HepG2 (cell line): ENCODE results near the gene ADARB2.

Experiments used
- ARNT2 ChIP-seq: sonication (generic); formaldehyde crosslinking; IDR thresholded peaks from 2 replicates; pipeline ENCODE4 v1.8.0; 2022; ENCODE audit warnings: mild to moderate bottlenecking, low read depth, missing genetic modification reagents, moderate library complexity
- KDM3A ChIP-seq: IDR thresholded peaks from 2 replicates; pipeline ENCODE4 v1.6.1; 2018; ENCODE audit warnings: low read depth, missing compliant biosample characterization
- POLR2A ChIP-seq, 2 experiments: IDR thresholded peaks; 2 replicates each; pipeline ENCODE4 v1.6.1; 2011; ENCODE audit warnings: low read depth in 2 of 2, low read length in 2 of 2, mild to moderate bottlenecking in 1 of 2, moderate library complexity in 1 of 2; ENCODE audit not compliant: insufficient read depth in 1 of 2
- SMC3 ChIP-seq: IDR thresholded peaks from 2 replicates; pipeline ENCODE4 v1.6.1; 2011; ENCODE audit warnings: low read length, improper control_type of control experiment
- SRF ChIP-seq: IDR thresholded peaks from 2 replicates; pipeline ENCODE4 v1.6.1; 2011; ENCODE audit warnings: mild to moderate bottlenecking, low read depth, low read length, moderate library complexity
- SSRP1 ChIP-seq: IDR thresholded peaks from 2 replicates; pipeline ENCODE4 v1.6.1; 2016; ENCODE audit warnings: control low read depth
- ZBTB3 ChIP-seq: sonication (generic); formaldehyde crosslinking; IDR thresholded peaks from 2 replicates; pipeline ENCODE4 v1.4.0; 2020; ENCODE audit warnings: low read depth, mild to moderate bottlenecking, moderate library complexity, missing genetic modification reagents, borderline replicate concordance
- TF ChIP-seq, protein P1 (sequence below), 2 experiments: sonication (generic) in 1 of 2; formaldehyde crosslinking in 1 of 2; IDR thresholded peaks; 2 replicates each; pipeline versions ENCODE4 v1.6.1 to v1.9.0; 2014 to 2022; ENCODE audit warnings: antibody characterized with exemption in 1 of 2, borderline replicate concordance in 1 of 2, inconsistent platforms in 1 of 2, low read depth in 1 of 2, missing genetic modification reagents in 1 of 2

DNA sequence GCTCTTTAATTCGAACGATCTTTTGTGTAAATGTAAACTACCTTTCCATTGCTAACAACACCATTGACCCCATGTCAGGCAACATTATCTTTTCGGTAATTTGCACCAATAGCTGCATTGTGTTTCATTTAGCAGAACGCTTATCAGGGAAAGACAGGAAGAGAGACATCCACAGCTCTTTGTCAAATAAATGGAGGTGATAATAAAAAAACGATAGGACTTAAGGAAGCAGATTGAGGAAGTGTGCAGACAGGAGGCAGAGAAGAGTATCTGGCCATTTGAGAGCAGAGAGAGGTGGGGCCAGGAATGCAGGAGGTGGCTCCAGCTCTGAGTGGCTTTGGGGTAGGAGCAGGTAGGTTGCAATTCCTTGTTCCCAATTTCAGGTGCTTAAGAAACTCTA is 37.5 kb upstream of the ADARB2 start:
- no peak for TF ChIP-seq POLR2A (IDR thresholded peaks at IDR 0.05; ENCODE audit: insufficient read depth in 1 of 2, low read depth in 2 of 2, low read length in 2 of 2)
- no peak for TF ChIP-seq SMC3
- no peak for TF ChIP-seq SRF
- TF ChIP-seq, protein P1, sequence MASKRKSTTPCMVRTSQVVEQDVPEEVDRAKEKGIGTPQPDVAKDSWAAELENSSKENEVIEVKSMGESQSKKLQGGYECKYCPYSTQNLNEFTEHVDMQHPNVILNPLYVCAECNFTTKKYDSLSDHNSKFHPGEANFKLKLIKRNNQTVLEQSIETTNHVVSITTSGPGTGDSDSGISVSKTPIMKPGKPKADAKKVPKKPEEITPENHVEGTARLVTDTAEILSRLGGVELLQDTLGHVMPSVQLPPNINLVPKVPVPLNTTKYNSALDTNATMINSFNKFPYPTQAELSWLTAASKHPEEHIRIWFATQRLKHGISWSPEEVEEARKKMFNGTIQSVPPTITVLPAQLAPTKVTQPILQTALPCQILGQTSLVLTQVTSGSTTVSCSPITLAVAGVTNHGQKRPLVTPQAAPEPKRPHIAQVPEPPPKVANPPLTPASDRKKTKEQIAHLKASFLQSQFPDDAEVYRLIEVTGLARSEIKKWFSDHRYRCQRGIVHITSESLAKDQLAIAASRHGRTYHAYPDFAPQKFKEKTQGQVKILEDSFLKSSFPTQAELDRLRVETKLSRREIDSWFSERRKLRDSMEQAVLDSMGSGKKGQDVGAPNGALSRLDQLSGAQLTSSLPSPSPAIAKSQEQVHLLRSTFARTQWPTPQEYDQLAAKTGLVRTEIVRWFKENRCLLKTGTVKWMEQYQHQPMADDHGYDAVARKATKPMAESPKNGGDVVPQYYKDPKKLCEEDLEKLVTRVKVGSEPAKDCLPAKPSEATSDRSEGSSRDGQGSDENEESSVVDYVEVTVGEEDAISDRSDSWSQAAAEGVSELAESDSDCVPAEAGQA (IDR thresholded peaks at IDR 0.05; ENCODE audit: low read depth), result no peak
- TF ChIP-seq, protein P1 (CRISPR knock-in tag; IDR thresholded peaks at IDR 0.05; ENCODE audit: borderline replicate concordance), result no peak
- no peak for TF ChIP-seq ARNT2 (CRISPR knock-in tag)
- no peak for TF ChIP-seq ZBTB3 (CRISPR knock-in tag)
- no peak for TF ChIP-seq KDM3A
- TF ChIP-seq SSRP1 (CRISPR knock-in tag), result no peak
